B cell (primary cell): ENCODE measurements around the gene SMARCD3. TPM values are rescaled to one million over a fixed set of nuclear protein-coding genes. Genes with fewer than 3 reads are reported as not detected.
A peak's percentile ranks its signal among the peaks of the same experiment; 100 is the strongest.

ENCODE experiments used
- ATAC-seq: fragments of 200-7000 bp; cut with Tn5 transposase; one replicate; pipeline ENCODE4 v1.10.0; 2021; ENCODE audit warnings: low read depth, mild to moderate bottlenecking, moderate number of reproducible peaks, moderate library complexity
- CTCF ChIA-PET: fragments of 350-600 bp; sonication (Branson Sonifier 250); formaldehyde crosslinking; loops from one replicate; lab custom pipeline; 2021; ENCODE audit warnings: antibody characterized with exemption, inconsistent platforms; lab: Charles Lee
- POLR2A ChIA-PET: fragments of 350-600 bp; sonication (Branson Sonifier 250); formaldehyde crosslinking; loops from one replicate; lab custom pipeline; 2021; ENCODE audit warnings: antibody characterized with exemption; lab: Charles Lee
- DNase-seq: peaks from one replicate; pipeline ENCODE4 v3.0.0; 2013
- H2AFZ ChIP-seq: 2 replicates; pipeline ENCODE4 v1.6.1; 2012; ENCODE audit warnings: mild to moderate bottlenecking, low read depth, low read length; ENCODE audit not compliant: insufficient read depth, poor library complexity, severe bottlenecking
- H3K27ac ChIP-seq, 2 donors: 1 replicate in 1 of 2; 2 replicates in 1 of 2; pipeline ENCODE4 v1.5.1; 2012 to 2013; ENCODE audit warnings: low read length in 2 of 2, mild to moderate bottlenecking in 2 of 2, moderate library complexity in 1 of 2
- H3K27me3 ChIP-seq, 4 experiments: fragments of 200-600 bp in 1 of 4; sonication (generic) in 1 of 4; replicated peaks in 1 of 4; 1 replicate in 2 of 4; 2 replicates in 2 of 4; pipeline versions ENCODE4 v1.6.1 to v1.7.0; 2013 to 2016; ENCODE audit warnings: low read length in 3 of 4, mild to moderate bottlenecking in 2 of 4, mixed read lengths in 1 of 4, moderate library complexity in 1 of 4; ENCODE audit not compliant: insufficient read depth in 4 of 4, control insufficient read depth in 3 of 4; ENCODE audit errors: control extremely low read depth in 1 of 4
- H3K36me3 ChIP-seq, 2 experiments: replicated peaks in 1 of 2; 1 replicate in 1 of 2; 2 replicates in 1 of 2; pipeline versions ENCODE4 v1.6.1 to v1.7.1; 2013; ENCODE audit warnings: low read length in 1 of 2; ENCODE audit not compliant: insufficient read depth in 2 of 2, control insufficient read depth in 1 of 2; ENCODE audit errors: control extremely low read depth in 1 of 2, extremely low read depth in 1 of 2
- H3K4me1 ChIP-seq, 2 donors: fragments of 200-600 bp in 1 of 2; sonication (generic) in 1 of 2; 1 replicate in 1 of 2; 2 replicates in 1 of 2; pipeline versions ENCODE4 v1.5.1 to v1.6.1; 2013 to 2017; ENCODE audit warnings: low read length in 2 of 2; ENCODE audit not compliant: control insufficient read depth in 2 of 2, insufficient read depth in 2 of 2
- H3K4me2 ChIP-seq: replicated peaks from 2 replicates; pipeline ENCODE3; 2012; ENCODE audit warnings: mild to moderate bottlenecking, low read depth, low read length; ENCODE audit not compliant: poor library complexity, severe bottlenecking
- H3K4me3 ChIP-seq, 5 experiments: fragments of 200-600 bp in 1 of 5; sonication (generic) in 1 of 5; 1 replicate in 3 of 5; 2 replicates in 2 of 5; pipeline versions ENCODE4 v1.5.1 to v1.7.0; 2011 to 2016; ENCODE audit warnings: low read length in 4 of 5, mild to moderate bottlenecking in 4 of 5, low read depth in 2 of 5, control low read depth in 1 of 5, moderate library complexity in 1 of 5; ENCODE audit not compliant: insufficient read depth in 1 of 5; ENCODE audit errors: control extremely low read depth in 1 of 5, extremely low read depth in 1 of 5
- H3K79me2 ChIP-seq: fragments of 200-600 bp; sonication (generic); one replicate; pipeline ENCODE4 v1.6.0; 2016; ENCODE audit warnings: low read length; ENCODE audit not compliant: control insufficient read depth, insufficient read depth
- H3K9ac ChIP-seq: fragments of 200-600 bp; sonication (generic); 2 replicates; pipeline ENCODE4 v1.6.1; 2017; ENCODE audit warnings: mild to moderate bottlenecking, low read length, moderate library complexity
- H3K9me3 ChIP-seq, 3 donors: one replicate each; pipeline versions ENCODE4 v1.6.1 to v1.7.1; 2013; ENCODE audit warnings: low read length in 2 of 3; ENCODE audit not compliant: control insufficient read depth in 2 of 3, insufficient read depth in 1 of 3; ENCODE audit errors: control extremely low read depth in 1 of 3
- H4K20me1 ChIP-seq: 2 replicates; pipeline ENCODE4 v1.6.0; 2012; ENCODE audit warnings: mild to moderate bottlenecking, low read length; ENCODE audit not compliant: insufficient read depth, control insufficient read depth, poor library complexity, severe bottlenecking
- H3K27ac Mint-ChIP-seq: one replicate; pipeline ENCODE4 v1.8.0; 2021; ENCODE audit warnings: mixed read lengths
- H3K27me3 Mint-ChIP-seq: one replicate; pipeline ENCODE4 v1.8.0; 2021; ENCODE audit warnings: mixed read lengths
- H3K4me1 Mint-ChIP-seq: one replicate; pipeline ENCODE4 v1.8.0; 2021; ENCODE audit warnings: mixed read lengths
- H3K4me3 Mint-ChIP-seq: one replicate; pipeline ENCODE4 v1.8.0; 2021; ENCODE audit warnings: mixed read lengths
- H3K9me3 Mint-ChIP-seq: one replicate; pipeline ENCODE4 v1.8.0; 2022; ENCODE audit warnings: mixed read lengths; ENCODE audit not compliant: insufficient read depth
- CTCF ChIP-seq: fragments of 200-600 bp; IDR thresholded peaks from one replicate; pipeline ENCODE4 v1.8.0; 2022; ENCODE audit warnings: antibody characterized with exemption, mild to moderate bottlenecking
- EZH2 ChIP-seq: IDR thresholded peaks from 2 replicates; pipeline ENCODE4 v1.6.1; 2012; ENCODE audit warnings: borderline replicate concordance, low read depth, mild to moderate bottlenecking, moderate library complexity, low read length; ENCODE audit not compliant: insufficient read depth, poor library complexity, severe bottlenecking
- WGBS: methylation state at CpG from one replicate; pipeline ENCODE4 v1.1.5; 2013; ENCODE audit warnings: missing lambda C conversion rate; ENCODE audit not compliant: insufficient coverage; 5-methylcytosine and 5-hydroxymethylcytosine counted together
- intact Hi-C: fragments of 100-400 bp; cut with micrococcal nuclease; formaldehyde crosslinking; loops from one replicate; pipeline ENCODE4 v1.10.0; 2022
- polyA plus RNA-seq: library from polyadenylated mRNA; depleted of rRNA; stranded (reverse); fragments of >200 nt; gene quantifications from 2 replicates; pipeline ENCODE4 v1.2.3, GENCODE V29; 2012
- total RNA-seq, 2 donors: library from RNA; stranded (reverse); fragments of 120-200 nt in 1 of 2; gene quantifications; 1 replicate in 1 of 2; 2 replicates in 1 of 2; pipeline versions ENCODE4 v1.2.3 to v1.2.4, GENCODE V29; 2013 to 2022

SMARCD3 gene
- total and polyA plus RNA-seq, 2 donors (not counting 1 experiment from before 2014, with no cell fraction given): 1.0 TPM; not detected in 1

GRCh38 chr7:151275813-151276577 lies 27.5 kb upstream of the SMARCD3 start:
- peaks cover 10% of the 10 kb centered on the region for H3K4me1 Mint-ChIP-seq
- H3K9me3 Mint-ChIP-seq: no peaks in the 10 kb centered on the region
- Histone ChIP-seq H3K27ac (no peak overlapping the region), H3K79me2 (no peaks in the 10 kb centered on the region), H3K4me3 (no peak overlapping the region), H2AFZ (peak overlapping the region; percentile 71), H3K4me1 (peaks cover 4 to 11% of the 10 kb centered on the region in 2 donors), H3K4me2 (peak overlapping the region; percentile 69), H3K27me3 (peaks cover 0 to 37% (median 5%) of the 10 kb centered on the region in 4 experiments), H3K36me3 (no peaks in the 10 kb centered on the region), H3K9ac (no peak overlapping the region), H4K20me1 (no peaks in the 10 kb centered on the region), H3K9me3 (peaks cover 0 to 3% (median 0%) of the 10 kb centered on the region in 3 donors)
- no peak overlapping the region for H3K27ac Mint-ChIP-seq
- ATAC-seq: no peak
- WGBS: 42% methylated on average over 10 of the region's 10 CpGs
- no peak for TF ChIP-seq CTCF
- no peak for TF ChIP-seq EZH2
- H3K27me3 Mint-ChIP-seq: peaks cover 48% of the 10 kb centered on the region
- intact Hi-C loops: no loop called here
- H3K4me3 Mint-ChIP-seq: peak overlapping the region; percentile 57
- CTCF ChIA-PET: no interaction called here
- POLR2A ChIA-PET: no interaction called here
- no peak for DNase-seq
